GM19438 (cell line): ENCODE data around the gene DNAH6.
A peak's percentile ranks its signal among the peaks of the same experiment; 100 is the strongest.
"Not testable (repeated sequence)": the region's sequence is repeated elsewhere in the genome, so short reads cannot be mapped to it uniquely, and the experiment has no call there.

Experiments
- ATAC-seq: cut with Tn5 transposase; IDR thresholded peaks from one replicate; pipeline ENCODE4 v1.9.1; 2021; ENCODE audit warnings: low read depth; ENCODE audit not compliant: unreplicated experiment

The DNAH6 gene, protein sequence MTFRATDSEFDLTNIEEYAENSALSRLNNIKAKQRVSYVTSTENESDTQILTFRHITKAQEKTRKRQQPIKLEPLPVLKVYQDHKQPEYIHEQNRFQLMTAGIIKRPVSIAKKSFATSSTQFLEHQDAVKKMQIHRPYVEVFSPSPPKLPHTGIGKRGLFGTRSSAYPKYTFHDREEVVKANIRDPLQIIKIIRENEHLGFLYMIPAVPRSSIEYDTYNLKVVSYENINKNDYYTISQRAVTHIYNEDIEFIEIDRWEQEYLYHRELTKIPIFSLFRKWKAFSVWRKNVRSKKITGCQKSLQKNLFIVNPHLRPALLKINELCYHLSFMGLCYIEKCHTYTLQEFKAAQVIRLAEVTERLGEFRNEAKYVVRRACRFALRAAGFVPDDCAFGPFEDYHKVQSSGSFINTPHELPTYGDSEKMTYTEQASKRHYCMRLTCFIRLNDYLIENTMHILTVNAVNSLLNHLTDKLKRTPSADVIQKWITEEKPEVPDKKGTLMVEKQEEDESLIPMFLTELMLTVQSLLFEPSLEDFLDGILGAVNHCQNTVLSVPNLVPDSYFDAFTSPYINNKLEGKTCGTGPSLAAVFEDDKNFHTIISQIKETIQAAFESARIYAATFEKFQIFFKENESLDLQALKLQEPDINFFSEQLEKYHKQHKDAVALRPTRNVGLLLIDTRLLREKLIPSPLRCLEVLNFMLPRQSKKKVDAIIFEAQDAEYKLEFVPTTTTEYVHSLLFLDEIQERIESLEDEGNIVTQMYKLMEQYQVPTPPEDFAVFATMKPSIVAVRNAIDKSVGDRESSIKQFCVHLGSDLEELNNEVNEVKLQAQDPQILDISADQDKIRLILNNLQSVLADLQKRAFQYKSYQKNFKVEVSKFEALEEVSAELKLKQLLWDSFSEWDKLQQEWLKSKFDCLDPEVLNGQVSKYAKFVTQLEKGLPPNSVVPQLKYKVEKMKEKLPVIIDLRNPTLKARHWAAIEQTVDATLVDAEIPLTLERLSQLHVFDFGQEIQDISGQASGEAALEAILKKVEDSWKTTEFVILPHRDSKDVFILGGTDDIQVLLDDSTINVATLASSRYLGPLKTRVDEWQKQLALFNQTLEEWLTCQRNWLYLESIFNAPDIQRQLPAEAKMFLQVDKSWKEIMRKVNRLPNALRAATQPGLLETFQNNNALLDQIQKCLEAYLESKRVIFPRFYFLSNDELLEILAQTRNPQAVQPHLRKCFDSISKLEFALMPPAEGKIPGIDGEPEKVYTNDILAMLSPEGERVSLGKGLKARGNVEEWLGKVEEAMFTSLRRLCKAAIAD (N-terminal part only)

DNA sequence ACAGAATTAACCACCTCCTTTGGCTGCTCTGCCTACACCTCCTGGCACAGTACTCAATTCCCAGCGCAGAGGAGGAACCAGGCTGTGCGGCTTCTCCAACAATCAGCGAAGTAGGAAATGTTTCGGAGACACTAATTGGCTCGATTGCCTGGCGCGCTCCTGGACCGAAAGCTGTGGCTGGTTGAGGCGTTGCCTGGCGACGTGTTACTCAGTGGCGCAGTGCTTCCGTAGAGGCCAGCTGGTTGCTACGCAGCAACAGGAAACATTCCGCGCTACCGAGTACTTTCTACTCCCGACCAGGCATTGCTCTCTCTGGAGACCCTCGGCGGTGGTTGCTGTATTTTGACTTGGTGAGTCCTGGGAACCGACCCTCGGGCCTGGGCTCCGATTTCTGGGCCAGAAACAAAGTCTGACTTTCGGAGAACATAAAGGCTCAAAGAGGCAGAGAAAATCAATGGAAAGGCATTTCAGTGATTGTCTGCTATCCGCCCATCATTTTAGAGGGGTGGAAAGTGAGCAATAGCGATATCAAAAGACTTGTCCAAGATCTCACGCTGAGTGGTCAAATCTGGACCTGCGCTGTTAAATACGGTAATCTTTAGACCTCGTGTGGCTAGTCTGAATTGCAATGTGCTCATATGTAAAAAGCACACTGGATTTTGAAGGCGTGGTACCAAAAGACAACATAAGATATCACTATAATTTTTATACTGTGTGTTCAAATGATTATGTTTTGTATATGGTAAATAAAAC lies at the start of gene DNAH6:
Gene DNAH6 (plus strand): TSS at position 265 of the 753 bp plus-strand sequence. CDS start 1,329 bp downstream, outside the sequence.
- ATAC-seq, result peak; percentile 84

- ATAC-seq, result no peak
Observed at GRCh38 chr2:84467389-84467788, 48.9 kb upstream of the DNAH6 start.

- ATAC-seq, result not testable (repeated sequence)
Observed at GRCh38 chr2:84472423-84472822, 43.9 kb upstream of the DNAH6 start.

- no peak for ATAC-seq
Observed at GRCh38 chr2:84472856-84473565, 43.3 kb upstream of the DNAH6 start.

- ATAC-seq, result no peak
Observed at GRCh38 chr2:84474176-84474575, 42.1 kb upstream of the DNAH6 start.

DNA sequence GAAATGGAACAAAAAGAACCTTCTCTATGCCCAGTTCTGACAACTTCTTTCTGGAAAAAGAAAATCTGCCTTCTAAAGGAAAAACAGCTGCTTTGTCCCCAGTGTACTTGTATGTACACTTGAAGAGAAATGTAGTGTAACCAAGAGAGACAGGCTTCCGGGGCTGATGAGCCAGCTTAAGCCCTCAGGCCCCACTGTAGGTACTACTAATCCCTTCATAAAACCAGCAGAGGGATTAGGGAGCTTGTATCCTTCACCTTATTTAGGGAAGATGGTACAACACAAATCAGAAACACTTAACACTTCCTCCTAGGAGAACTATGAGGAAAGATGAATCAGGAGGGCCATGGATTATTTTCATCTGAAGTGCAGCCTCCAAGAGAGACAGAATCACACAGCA lies 38.4 kb upstream of the DNAH6 start:
- ATAC-seq, result no peak

GRCh38 chr2:84478867-84479266 lies 37.4 kb upstream of the DNAH6 start:
- ATAC-seq, result no peak

- ATAC-seq, result no peak
Observed at GRCh38 chr2:84481702-84482101, 34.6 kb upstream of the DNAH6 start.

DNA sequence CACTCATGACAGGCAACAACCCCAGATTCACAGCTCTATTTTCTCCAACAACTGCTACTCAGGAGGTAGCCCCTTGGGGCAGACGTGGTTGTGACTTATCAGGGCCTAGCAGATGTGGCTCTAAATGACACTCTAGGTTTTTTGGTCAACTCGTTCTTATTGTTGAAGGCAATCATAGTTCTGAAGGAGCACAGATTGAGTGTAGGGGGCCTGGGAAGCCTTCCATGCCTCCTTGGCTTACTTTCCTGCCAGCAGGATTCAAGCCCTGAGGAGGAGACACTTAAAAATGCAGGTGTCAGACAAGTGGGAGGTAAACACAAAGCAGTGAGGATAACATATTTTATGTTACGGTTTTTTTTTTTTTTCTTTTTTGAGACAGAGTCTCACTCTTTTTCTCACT lies 33.7 kb upstream of the DNAH6 start:
- ATAC-seq, result no peak

GRCh38 chr2:84483320-84483719 lies 33.0 kb upstream of the DNAH6 start:
- no peak for ATAC-seq

DNA sequence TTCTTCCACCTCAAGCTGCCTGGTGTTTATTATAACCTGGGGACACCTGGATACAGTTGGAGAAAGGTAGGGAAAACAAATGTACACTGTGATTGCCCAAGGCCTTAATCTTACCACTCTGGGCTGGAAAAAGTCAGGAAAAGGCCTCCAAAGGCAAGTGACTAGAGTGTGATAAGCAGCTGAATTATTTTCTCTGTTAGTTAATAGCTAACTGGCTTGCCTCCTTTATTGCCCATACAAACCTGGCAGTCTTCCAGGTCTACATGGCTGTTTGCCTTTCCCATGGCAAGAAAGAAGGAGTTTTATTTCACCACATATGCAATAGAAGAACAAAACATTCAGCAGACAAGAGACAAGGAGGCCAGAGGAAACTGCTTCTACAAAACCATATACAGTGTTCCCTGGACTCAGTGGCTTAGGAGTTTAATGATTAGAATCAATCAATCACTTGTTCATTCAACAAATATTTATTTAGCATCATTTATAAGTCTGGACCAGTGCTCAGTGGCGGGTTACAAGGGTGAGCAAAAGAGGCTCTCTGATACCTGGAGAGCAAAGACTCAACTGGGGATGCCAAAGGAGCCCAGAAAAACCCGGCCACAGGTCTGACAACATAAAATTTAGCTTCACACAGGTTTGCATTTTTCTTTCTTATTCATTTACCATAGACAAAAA lies 29.7 kb upstream of the DNAH6 start:
- no peak for ATAC-seq

DNA sequence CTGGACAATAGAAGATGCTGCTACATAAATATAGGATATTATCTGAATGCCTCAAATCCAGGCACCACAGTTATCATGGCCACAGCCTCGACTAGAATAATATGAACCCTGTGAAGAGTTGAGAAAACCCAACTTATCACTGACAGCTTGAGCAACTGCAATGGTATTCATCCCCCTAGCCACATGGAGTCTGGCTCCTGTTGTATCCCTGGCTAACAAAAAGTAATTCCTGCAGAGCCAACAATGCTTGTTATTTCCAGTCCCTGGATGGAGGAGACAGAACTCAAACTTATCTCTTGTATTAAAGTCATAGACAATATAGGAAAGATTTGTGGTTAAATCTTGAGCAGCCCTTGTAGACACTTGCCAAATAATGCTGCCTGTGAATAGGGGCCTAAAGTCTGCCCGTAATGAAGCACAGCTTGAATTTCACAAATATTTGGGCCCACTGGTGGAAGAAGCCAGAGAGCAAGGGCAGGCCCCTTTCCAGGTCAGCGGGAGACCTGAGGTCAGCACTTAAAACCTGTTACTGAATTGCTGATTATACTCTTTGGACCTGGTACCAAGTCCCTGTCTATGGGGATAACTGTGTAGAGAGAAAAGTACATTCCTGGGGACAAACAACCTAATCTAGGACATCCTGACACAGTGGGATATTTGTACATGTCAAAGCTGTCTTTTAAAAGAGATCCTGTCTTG lies 28.9 kb upstream of the DNAH6 start:
- no peak for ATAC-seq

DNA sequence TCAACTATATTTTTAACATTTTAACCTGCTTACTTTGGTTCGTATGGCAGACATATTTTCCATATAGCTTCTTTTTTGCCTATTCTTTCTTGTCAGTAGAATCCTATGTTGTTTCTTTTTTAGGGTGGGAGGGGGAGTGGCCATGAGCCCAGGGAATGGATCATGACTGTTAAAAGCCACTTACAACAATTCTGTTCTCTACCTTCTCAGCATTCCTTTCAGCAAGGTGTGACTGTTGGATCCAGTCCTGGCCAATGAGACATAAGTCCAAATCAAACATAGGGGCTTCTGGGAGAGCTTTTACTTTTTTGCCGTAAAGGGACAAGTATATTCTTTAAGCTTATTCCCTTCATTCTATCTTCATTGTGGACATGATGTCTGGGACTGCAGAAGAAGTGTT lies 25.0 kb upstream of the DNAH6 start:
- no peak for ATAC-seq

DNA sequence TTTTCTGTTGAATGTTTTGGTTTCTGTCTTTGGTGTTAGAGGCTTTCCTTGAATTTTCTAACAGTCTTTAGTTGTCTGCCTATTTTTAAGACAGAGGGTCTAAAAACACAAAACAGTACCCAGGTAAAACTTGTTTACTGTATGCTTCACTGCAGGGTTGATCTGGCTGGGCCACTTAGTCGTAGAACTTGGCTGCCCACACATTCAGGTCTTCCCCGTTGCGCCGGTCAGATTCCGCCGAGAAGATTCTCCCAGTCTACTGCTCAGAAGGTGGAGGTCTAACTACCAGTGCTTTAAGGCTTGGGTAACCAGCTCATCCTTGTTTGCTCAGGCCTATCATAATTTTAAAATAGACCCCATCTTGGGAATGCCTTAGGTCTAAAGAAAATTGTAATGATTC lies 24.6 kb upstream of the DNAH6 start:
- ATAC-seq, result no peak

DNA sequence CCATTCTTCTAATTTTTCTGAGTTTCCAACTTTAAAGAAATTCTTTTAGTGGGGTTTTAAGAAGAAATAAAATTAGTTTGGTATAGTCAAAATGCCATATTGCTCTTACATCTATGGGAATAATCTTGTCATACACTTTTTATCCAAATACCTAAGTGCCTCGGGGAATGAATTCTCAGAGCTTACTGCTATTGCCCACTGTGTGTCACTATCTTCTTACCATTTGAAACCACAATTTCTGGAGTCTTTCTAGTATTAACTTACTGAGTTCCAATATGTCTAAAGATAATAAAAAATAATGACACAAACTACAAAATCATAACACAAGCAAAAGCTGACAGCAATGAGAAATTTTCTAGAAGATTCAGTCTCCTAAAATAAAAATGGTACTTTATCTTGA lies 23.7 kb upstream of the DNAH6 start:
- no peak for ATAC-seq

DNA sequence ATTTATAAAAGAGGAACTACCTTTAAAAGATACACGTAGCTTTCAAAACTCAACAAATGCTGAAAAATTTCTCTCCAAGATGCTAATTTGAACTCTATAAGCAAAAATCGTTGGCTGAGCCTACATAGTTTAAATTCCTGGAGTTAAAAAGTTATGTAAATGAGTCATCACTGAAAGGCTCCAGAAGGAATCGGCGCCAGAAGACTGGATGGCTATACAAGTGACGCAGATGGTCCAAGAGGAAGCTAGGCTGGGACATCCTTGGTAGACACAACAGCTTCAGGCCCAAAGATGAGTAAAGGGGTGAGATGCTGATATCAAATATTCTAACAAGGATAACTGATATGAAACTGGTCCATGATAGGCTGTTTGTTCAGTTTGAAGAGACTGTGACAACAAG lies 22.8 kb upstream of the DNAH6 start:
- no peak for ATAC-seq

DNA sequence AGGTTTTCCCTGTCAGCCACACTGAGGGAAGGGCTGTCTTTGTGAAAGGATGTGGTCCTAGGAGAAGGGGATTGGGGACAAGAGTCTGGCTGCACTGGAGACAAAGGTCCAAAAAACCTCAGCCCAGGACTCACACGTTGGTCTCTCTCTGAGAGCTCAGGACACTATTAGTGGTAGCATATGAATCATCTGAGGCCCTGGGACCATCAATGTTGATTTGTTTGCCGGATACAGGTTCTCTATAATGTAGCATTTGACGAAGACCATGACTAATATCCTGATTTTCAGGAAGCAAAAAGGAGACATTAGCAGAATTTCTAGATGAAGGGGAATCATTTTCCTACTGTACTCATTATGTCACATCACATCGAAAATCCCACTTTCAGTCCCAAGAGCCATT lies 22.2 kb upstream of the DNAH6 start:
- no peak for ATAC-seq

DNA sequence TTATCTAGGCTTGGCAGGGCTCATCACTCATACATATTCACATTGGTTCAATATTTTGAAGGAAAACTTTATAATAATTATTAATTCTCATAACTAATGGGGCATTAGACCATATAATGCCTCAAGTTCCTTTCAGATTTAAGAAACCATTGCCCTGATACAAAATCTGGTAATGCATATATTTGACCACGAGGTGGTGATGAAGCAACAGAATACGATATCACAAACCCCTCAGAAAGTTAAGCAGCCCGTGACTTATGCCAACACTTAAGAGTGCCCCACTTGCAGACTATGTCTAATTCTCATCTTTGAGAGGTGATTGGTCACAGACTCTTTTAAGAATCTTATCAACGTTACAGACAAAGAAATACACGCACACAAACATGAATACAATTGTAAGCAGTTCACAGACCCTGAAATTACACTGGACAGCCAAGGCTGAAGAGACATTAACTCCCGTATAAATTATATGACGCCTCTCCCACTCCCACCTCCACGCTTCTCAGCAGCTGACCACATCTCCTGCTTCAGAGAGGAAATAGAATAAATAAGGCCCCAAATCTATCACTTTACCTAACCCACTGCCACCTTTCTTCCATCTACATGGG lies 20.7 kb upstream of the DNAH6 start:
- ATAC-seq, result peak; percentile 65
